Karpas-422 (cell line): ENCODE measurements around the gene MTA2. TPM values are rescaled to one million over a fixed set of nuclear protein-coding genes. Genes with fewer than 3 reads are reported as not detected.

Source experiments
- DNase-seq: peaks from one replicate; pipeline ENCODE4 v3.0.0-alpha.2; 2015
- H2AFZ ChIP-seq: fragments of 200-600 bp; sonication (generic); 2 replicates; pipeline ENCODE4 v1.6.1; 2014; ENCODE audit warnings: antibody characterized with exemption, low read length, mixed read lengths
- H3K27ac ChIP-seq: fragments of 200-600 bp; sonication (generic); 2 replicates; pipeline ENCODE4 v1.5.1; 2014; ENCODE audit warnings: mild to moderate bottlenecking, low read length, moderate library complexity
- H3K27me3 ChIP-seq: fragments of 200-600 bp; sonication (generic); 2 replicates; pipeline ENCODE4 v1.6.1; 2014; ENCODE audit warnings: low read length, mixed read lengths
- H3K36me3 ChIP-seq: fragments of 200-600 bp; sonication (generic); 2 replicates; pipeline ENCODE4 v1.6.1; 2014; ENCODE audit warnings: low read length, mixed read lengths; ENCODE audit not compliant: insufficient read depth
- H3K4me1 ChIP-seq: fragments of 200-600 bp; sonication (generic); 2 replicates; pipeline ENCODE4 v1.6.1; 2014; ENCODE audit warnings: mild to moderate bottlenecking, low read length, mixed read lengths
- H3K4me2 ChIP-seq: fragments of 200-600 bp; sonication (generic); 2 replicates; pipeline ENCODE4 v1.6.1; 2014; ENCODE audit warnings: low read length, low read depth, mild to moderate bottlenecking; ENCODE audit not compliant: poor library complexity, severe bottlenecking
- H3K4me3 ChIP-seq: fragments of 200-600 bp; sonication (generic); 2 replicates; pipeline ENCODE4 v1.5.1; 2014; ENCODE audit warnings: mild to moderate bottlenecking, antibody characterized with exemption, low read length, mixed read lengths
- H3K79me2 ChIP-seq: fragments of 200-600 bp; sonication (generic); 2 replicates; pipeline ENCODE4 v1.6.1; 2014; ENCODE audit warnings: mild to moderate bottlenecking, low read length, mixed read lengths
- H3K9ac ChIP-seq: fragments of 200-600 bp; sonication (generic); 2 replicates; pipeline ENCODE4 v1.6.0; 2014; ENCODE audit warnings: low read length
- H3K9me2 ChIP-seq: fragments of 200-600 bp; sonication (generic), shearing (Covaris generic); replicated peaks from 2 replicates; pipeline ENCODE4 v1.6.0; 2014; ENCODE audit warnings: mild to moderate bottlenecking, low read length, moderate library complexity; ENCODE audit not compliant: insufficient read depth
- H3K9me3 ChIP-seq: fragments of 300-700, 200-600 bp; sonication (generic); 2 replicates; pipeline ENCODE4 v1.6.1; 2014; ENCODE audit warnings: low read length, mixed read lengths
- H4K20me1 ChIP-seq: fragments of 200-600 bp; sonication (generic); 2 replicates; pipeline ENCODE4 v1.6.1; 2014; ENCODE audit warnings: mild to moderate bottlenecking, antibody characterized with exemption, low read length, low read depth; ENCODE audit not compliant: insufficient read depth
- total RNA-seq: library from RNA; depleted of rRNA; stranded (reverse); fragments of >200 nt; shearing (Covaris generic); gene quantifications from 2 replicates; pipeline ENCODE4 v1.2.3, GENCODE V29; 2014; ENCODE audit warnings: low replicate concordance

The MTA2 gene
- total RNA-seq, 1 experiment from 2014 or later, result 60.2 TPM

GRCh38 chr11:62645946-62646824 is 44.5 kb upstream of the MTA2 start, which contains the start of gene GANAB:
Gene GANAB (minus strand): TSS chr11:62646613. CDS start chr11:62646599, 14 bp downstream.
- Histone ChIP-seq H4K20me1 (peaks cover 5% of the 10 kb centered on the region), H3K4me1 (peaks cover 15% of the 10 kb centered on the region), H3K36me3 (peaks cover 13% of the 10 kb centered on the region; the same call in 1 of the 2 replicates), H3K79me2 (peaks cover 58% of the 10 kb centered on the region), H3K27ac (peak within 1 kb of the TSS; percentile 73), H3K4me2 (peak within 1 kb of the TSS; percentile 72), H3K4me3 (peak within 1 kb of the TSS; percentile 95), H3K9ac (peak within 1 kb of the TSS; percentile 95), H2AFZ (no peak within 1 kb of the TSS), H3K9me2 (no peaks in the 10 kb centered on the region), H3K27me3 (no peaks in the 10 kb centered on the region), H3K9me3 (no peaks in the 10 kb centered on the region)
- peak; percentile 99 for DNase-seq

GRCh38 chr11:62645671-62645945 is 43.9 kb upstream of the MTA2 start:
- Histone ChIP-seq H3K79me2 (peaks cover 57% of the 10 kb centered on the region), H2AFZ (no peak overlapping the region), H3K4me3 (peak overlapping the region; percentile 95)

DNA sequence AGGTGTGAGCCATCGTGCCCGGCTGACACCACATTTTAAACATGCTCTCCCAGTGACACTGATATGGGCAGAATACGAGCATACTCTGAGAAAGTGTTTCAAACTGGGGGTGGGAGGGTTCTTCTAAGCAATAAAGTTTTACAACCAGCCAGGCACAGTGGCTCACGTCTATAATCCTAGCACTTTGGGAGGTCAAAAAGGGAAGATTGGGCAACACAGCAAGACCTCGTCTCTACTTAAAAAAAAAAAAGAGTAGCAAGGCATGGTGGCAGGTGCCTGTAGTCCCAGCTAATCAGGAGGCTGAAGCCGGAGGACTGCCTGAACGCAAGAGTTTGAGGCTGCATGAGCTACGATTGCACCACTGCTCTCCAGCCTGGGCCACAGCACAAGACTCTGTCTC is 42.6 kb upstream of the MTA2 start:
- Histone ChIP-seq H3K79me2 (peaks cover 61% of the 10 kb centered on the region), H3K36me3 (peaks cover 15% of the 10 kb centered on the region; the same call in 1 of the 2 replicates), H3K27ac (no peak overlapping the region)

More at GRCh38 chr11:62645671-62645945, 43.9 kb upstream of the MTA2 start:
- peaks cover 5% of the 10 kb centered on the region for H4K20me1 ChIP-seq
- DNase-seq, result no peak
- H3K9me2 ChIP-seq, result no peaks in the 10 kb centered on the region
- H3K36me3 ChIP-seq, result peaks cover 11% of the 10 kb centered on the region; the same call in 1 of the 2 replicates
- peak overlapping the region; percentile 73 for H3K27ac ChIP-seq
- H3K9me3 ChIP-seq, result no peaks in the 10 kb centered on the region
- peak overlapping the region; percentile 95 for H3K9ac ChIP-seq
- peak overlapping the region; percentile 72 for H3K4me2 ChIP-seq
- no peaks in the 10 kb centered on the region for H3K27me3 ChIP-seq
- peaks cover 15% of the 10 kb centered on the region for H3K4me1 ChIP-seq

GRCh38 chr11:62632492-62632891 is 30.8 kb upstream of the MTA2 start:
- Histone ChIP-seq H3K4me2 (no peak overlapping the region), H3K79me2 (peaks cover 7% of the 10 kb centered on the region), H3K36me3 (peaks cover 45% of the 10 kb centered on the region; the same call in 1 of the 2 replicates), H3K27me3 (no peaks in the 10 kb centered on the region), H3K9me3 (no peaks in the 10 kb centered on the region), H3K27ac (no peak overlapping the region), H3K4me1 (no peaks in the 10 kb centered on the region), H2AFZ (no peak overlapping the region), H4K20me1 (no peaks in the 10 kb centered on the region), H3K9me2 (no peaks in the 10 kb centered on the region), H3K9ac (no peak overlapping the region), H3K4me3 (no peak overlapping the region)
- no peak for DNase-seq

More for the DNA sequence above, 42.6 kb upstream of the MTA2 start:
- Histone ChIP-seq H3K27me3 (no peaks in the 10 kb centered on the region), H3K9me3 (no peaks in the 10 kb centered on the region), H3K4me1 (peaks cover 15% of the 10 kb centered on the region), H3K4me3 (no peak overlapping the region), H3K9ac (no peak overlapping the region), H4K20me1 (peaks cover 5% of the 10 kb centered on the region), H3K4me2 (peak overlapping the region; percentile 72), H2AFZ (no peak overlapping the region), H3K9me2 (no peaks in the 10 kb centered on the region)
- no peak for DNase-seq

DNA sequence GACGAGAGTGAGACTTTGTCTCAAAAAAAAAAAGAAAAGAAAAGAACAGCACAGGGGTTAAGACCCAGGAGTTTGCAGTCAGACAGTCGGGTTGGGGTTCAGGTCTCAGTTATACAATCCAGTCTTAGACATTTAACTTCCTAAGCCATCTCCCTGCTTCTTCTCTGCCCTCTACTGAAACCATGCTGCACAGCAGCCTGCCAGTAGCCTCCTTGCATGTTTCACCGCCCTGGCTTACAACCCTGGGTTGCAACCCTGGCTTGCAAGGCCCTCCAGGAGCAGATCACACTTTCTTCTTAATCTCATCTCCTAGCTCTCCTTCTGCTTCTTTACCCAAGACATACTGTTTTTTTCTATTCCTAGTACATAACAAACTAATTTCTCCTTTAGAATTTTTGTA is 26.0 kb upstream of the MTA2 start:
- no peak overlapping the region for H3K9ac ChIP-seq
- H4K20me1 ChIP-seq, result no peaks in the 10 kb centered on the region
- no peaks in the 10 kb centered on the region for H3K27me3 ChIP-seq
- no peaks in the 10 kb centered on the region for H3K4me1 ChIP-seq
- no peak overlapping the region for H3K27ac ChIP-seq
- no peak overlapping the region for H3K4me3 ChIP-seq
- H2AFZ ChIP-seq, result no peak overlapping the region
- no peak overlapping the region for H3K4me2 ChIP-seq
- peak; percentile 62 for DNase-seq
- no peaks in the 10 kb centered on the region for H3K9me3 ChIP-seq
- peaks cover 1% of the 10 kb centered on the region; the same call in 1 of the 2 replicates for H3K79me2 ChIP-seq
- peaks cover 37% of the 10 kb centered on the region; the same call in 1 of the 2 replicates for H3K36me3 ChIP-seq
- H3K9me2 ChIP-seq, result no peaks in the 10 kb centered on the region

DNA sequence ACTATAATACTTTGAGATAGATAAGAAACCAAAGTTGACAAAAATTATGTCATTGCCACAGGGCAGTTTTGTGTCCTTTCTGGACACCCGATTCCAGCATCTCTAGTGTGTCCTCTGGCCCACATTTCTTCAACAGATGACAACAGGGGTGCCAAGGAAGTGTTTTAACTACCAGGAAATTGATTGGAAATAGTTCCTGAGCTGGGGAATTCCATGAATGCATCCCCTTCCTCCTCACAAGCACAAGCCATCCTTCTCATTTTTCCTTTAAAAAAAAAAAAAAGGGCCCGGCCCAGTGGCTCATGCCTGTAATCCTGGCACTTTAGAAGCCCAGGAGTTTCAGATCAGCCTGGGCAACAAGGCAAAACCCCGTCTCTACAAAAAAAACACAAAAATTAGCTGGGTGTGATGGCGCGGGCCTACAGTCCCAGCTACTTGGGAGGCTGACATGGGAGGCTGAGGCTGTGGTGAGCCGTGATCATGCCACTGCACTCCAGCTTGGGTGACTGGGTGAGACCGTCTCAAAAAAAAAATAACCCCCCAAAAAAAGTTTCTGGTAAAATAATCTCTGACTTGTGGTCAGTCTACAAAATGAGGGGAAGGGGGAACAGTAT is 20.9 kb upstream of the MTA2 start:
- Histone ChIP-seq H3K27ac (peak overlapping the region; percentile 61), H3K9me2 (no peaks in the 10 kb centered on the region), H3K4me1 (peaks cover 15% of the 10 kb centered on the region), H3K27me3 (no peaks in the 10 kb centered on the region), H3K79me2 (peaks cover 17% of the 10 kb centered on the region), H2AFZ (no peak overlapping the region), H3K9ac (peak overlapping the region; percentile 40; the same call in 1 of the 2 replicates), H3K36me3 (peaks cover 15% of the 10 kb centered on the region; the same call in 1 of the 2 replicates), H3K4me2 (peak overlapping the region; percentile 23), H3K9me3 (no peaks in the 10 kb centered on the region), H4K20me1 (no peaks in the 10 kb centered on the region), H3K4me3 (no peak overlapping the region)
- DNase-seq, result no peak

DNA sequence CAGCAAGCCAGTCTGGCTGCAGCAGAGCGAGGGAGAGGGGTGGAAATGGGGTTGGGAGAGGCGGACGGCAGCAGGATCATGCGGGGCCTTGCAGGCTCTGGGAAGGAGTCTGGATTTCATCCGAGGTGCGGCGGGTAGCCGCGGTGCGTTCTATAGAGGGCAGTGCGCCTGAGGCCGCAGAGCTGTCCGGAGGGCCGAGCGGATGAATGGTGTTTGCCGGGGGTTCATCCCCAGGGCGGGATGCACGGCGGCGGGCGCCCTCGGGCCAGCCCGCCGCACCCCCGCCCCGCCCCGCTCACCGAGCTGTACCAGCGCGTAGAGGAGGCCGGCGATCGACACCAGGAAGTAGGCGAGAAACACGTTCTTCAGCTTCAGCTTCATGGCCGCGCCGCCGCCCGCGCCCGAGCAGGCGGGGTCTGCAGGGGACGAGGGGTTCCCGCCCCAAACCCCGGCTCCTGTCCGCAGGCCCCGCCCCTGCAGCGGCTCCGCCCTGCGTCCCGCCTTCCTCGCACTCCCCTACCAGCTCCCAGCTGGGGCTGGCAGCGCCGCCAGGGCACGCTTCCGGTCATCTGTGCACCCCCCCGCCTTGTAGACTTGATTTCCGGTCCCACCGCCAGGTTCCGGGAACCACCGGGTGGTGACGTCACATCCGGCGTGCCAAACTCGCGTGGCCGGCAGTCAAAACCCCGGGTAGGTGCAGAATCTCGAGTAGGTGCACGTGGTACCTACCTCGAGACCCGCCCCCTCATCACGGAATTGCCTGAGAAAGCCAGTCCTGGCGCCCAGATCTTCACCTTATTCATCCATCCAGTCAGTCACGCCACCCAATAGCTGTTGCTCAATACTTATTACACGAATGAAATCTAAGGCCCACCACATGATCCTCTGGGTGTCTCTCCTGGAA is 20.2 kb upstream of the MTA2 start, which contains the start of gene B3GAT3:
Gene B3GAT3 (minus strand): TSS at position 420 of the 904 bp plus-strand sequence. CDS start 39 bp downstream, at position 381.
- Histone ChIP-seq H3K4me3 (peak within 1 kb of the TSS; percentile 78), H3K27ac (peak within 1 kb of the TSS; percentile 71), H3K36me3 (peaks cover 15% of the 10 kb centered on the region; the same call in 1 of the 2 replicates), H3K4me2 (peak within 1 kb of the TSS; percentile 82), H3K9me3 (no peaks in the 10 kb centered on the region), H4K20me1 (no peaks in the 10 kb centered on the region), H3K79me2 (peaks cover 17% of the 10 kb centered on the region), H3K27me3 (no peaks in the 10 kb centered on the region), H3K9me2 (no peaks in the 10 kb centered on the region), H3K9ac (peak within 1 kb of the TSS; percentile 77), H3K4me1 (peaks cover 15% of the 10 kb centered on the region), H2AFZ (no peak within 1 kb of the TSS)
- peak; percentile 100 for DNase-seq
